GM23248 (cell line): Measurements from ENCODE around the gene FBXW7. TPM values are rescaled to one million over a fixed set of nuclear protein-coding genes. Genes with fewer than 3 reads are reported as not detected.

Experiments used
- DNase-seq: peaks from one replicate; pipeline ENCODE4 v3.0.0-alpha.2; 2015
- H2AFZ ChIP-seq: fragments of 200-600 bp; sonication (generic); 2 replicates; pipeline ENCODE4 v1.6.1; 2016; ENCODE audit warnings: antibody characterized with exemption
- H3F3A ChIP-seq: fragments of 200-600 bp; sonication (generic); 2 replicates; pipeline ENCODE4 v1.6.1; 2016; ENCODE audit warnings: mild to moderate bottlenecking, antibody characterized with exemption, mixed run types; ENCODE audit not compliant: insufficient read depth
- H3K27ac ChIP-seq: fragments of 200-600 bp; sonication (generic); 2 replicates; pipeline ENCODE4 v1.5.1; 2016; ENCODE audit warnings: mild to moderate bottlenecking
- H3K27me3 ChIP-seq: fragments of 200-600 bp; sonication (generic); replicated peaks from 2 replicates; pipeline ENCODE4 v1.6.1; 2016; ENCODE audit warnings: mild to moderate bottlenecking; ENCODE audit not compliant: insufficient read depth
- H3K36me3 ChIP-seq: fragments of 200-600 bp; sonication (generic); 2 replicates; pipeline ENCODE4 v1.6.1; 2016; ENCODE audit warnings: low read depth, mild to moderate bottlenecking
- H3K4me1 ChIP-seq: fragments of 200-600 bp; sonication (generic); 2 replicates; pipeline ENCODE4 v1.6.1; 2016; ENCODE audit warnings: mild to moderate bottlenecking; ENCODE audit not compliant: insufficient read depth
- H3K4me2 ChIP-seq: fragments of 200-600 bp; sonication (generic); one replicate; pipeline ENCODE4 v1.6.1; 2016; ENCODE audit warnings: mild to moderate bottlenecking; ENCODE audit not compliant: unreplicated experiment
- H3K4me3 ChIP-seq: fragments of 200-600 bp; sonication (generic); 2 replicates; pipeline ENCODE4 v1.5.1; 2016; ENCODE audit warnings: mild to moderate bottlenecking
- H3K79me2 ChIP-seq: fragments of 200-600 bp; sonication (generic); 2 replicates; pipeline ENCODE4 v1.6.1; 2016; ENCODE audit warnings: mild to moderate bottlenecking; ENCODE audit not compliant: insufficient read depth
- H3K9ac ChIP-seq: fragments of 200-600 bp; sonication (generic); 2 replicates; pipeline ENCODE4 v1.6.1; 2016; ENCODE audit warnings: mild to moderate bottlenecking
- H3K9me2 ChIP-seq: fragments of 200-600 bp; sonication (generic); 2 replicates; pipeline ENCODE4 v1.6.1; 2016; ENCODE audit warnings: mixed run types, mild to moderate bottlenecking, moderate library complexity; ENCODE audit not compliant: insufficient read depth
- H3K9me3 ChIP-seq: fragments of 200-600 bp; sonication (generic); one replicate; pipeline ENCODE4 v1.6.1; 2017; ENCODE audit warnings: low read depth
- H4K20me1 ChIP-seq: fragments of 200-600 bp; sonication (generic); 2 replicates; pipeline ENCODE4 v1.6.0; 2016; ENCODE audit not compliant: insufficient read depth
- EZH2 ChIP-seq: fragments of 200-600 bp; sonication (generic); IDR thresholded peaks from 2 replicates; pipeline ENCODE4 v1.6.1; 2018; ENCODE audit warnings: antibody characterized with exemption, mild to moderate bottlenecking; ENCODE audit not compliant: insufficient read depth, poor library complexity, severe bottlenecking
- EZH2phosphoT487 ChIP-seq: fragments of 200-600 bp; sonication (generic); IDR thresholded peaks from 2 replicates; pipeline ENCODE4 v1.6.1; 2018; ENCODE audit warnings: antibody characterized with exemption, moderate library complexity, mild to moderate bottlenecking, low read depth; ENCODE audit not compliant: insufficient read depth
- WGBS, 2 experiments: methylation state at CpG; one replicate each; pipeline ENCODE4 v1.1.6; 2015 to 2017; ENCODE audit warnings: low lambda C conversion rate in 2 of 2, low coverage in 1 of 2; ENCODE audit errors: missing lambda C conversion rate in 2 of 2; 5-methylcytosine and 5-hydroxymethylcytosine counted together
- in situ Hi-C: fragments of 300-500 bp; cut with MboI; formaldehyde crosslinking; loops from 2 replicates; pipeline ENCODE4 v1.15.0; 2020
- polyA plus RNA-seq: library from polyadenylated mRNA; unstranded; fragments of >200 nt; fragmentation: Nextera tagmentation; extraction: Ambion mirVana; gene quantifications from 2 replicates; pipeline ENCODE4 v1.2.1, GENCODE V29; 2016
- total RNA-seq: library from RNA; depleted of rRNA; stranded (reverse); fragments of >200 nt; shearing (Covaris generic); gene quantifications from 2 replicates; pipeline ENCODE4 v1.2.3, GENCODE V29; 2014

Gene FBXW7
- total and polyA plus RNA-seq, 2 experiments from 2014 or later, result 8.8 to 29.0 TPM

DNA sequence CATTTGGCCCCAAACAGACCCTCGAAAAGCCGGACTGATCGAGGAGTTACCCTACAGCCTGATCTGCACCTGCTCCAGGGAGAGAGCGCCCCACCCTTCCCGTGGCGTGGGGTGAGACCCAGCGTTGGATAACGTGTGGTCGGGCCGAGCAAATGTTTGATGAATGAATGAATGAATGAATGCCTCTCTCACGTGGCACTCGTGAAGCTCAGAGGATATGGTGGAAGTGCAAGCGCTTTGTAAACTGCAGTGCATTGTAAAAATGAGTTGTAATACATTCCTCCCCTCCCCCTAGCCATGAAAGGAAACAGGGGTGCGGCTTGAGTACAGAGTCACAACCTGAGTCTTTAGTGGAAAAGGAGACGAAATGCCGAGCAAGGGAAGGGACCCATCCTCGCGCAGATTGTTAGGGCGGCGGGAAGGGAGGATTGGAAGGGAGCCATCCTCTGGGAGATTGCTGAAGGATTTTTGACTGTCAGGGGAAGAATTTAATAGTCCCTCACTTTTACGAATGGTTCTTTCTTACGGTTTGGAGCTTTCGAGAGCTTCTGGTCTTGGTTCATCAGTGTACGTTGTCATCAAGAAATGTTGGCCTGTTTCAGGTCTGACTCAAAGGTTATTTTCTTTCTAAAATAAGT is 772 bp upstream of the FBXW7 start:
- no peaks in the 10 kb centered on the region for H3K9me2 ChIP-seq
- H3K27me3 ChIP-seq, result no peaks in the 10 kb centered on the region
- H3F3A ChIP-seq, result peaks cover 10% of the 10 kb centered on the region
- no peaks in the 10 kb centered on the region for H3K9me3 ChIP-seq
- H3K79me2 ChIP-seq, result peaks cover 78% of the 10 kb centered on the region
- H3K4me1 ChIP-seq, result peaks cover 22% of the 10 kb centered on the region
- peak overlapping the region; percentile 94 for H3K27ac ChIP-seq
- no peaks in the 10 kb centered on the region for H3K36me3 ChIP-seq
- H4K20me1 ChIP-seq, result no peaks in the 10 kb centered on the region; the same call in 1 of the 2 replicates
- 1% methylated on average over 24 of the region's 24 CpGs for WGBS, 2 experiments
- H3K4me2 ChIP-seq, result peak overlapping the region; percentile 90
- TF ChIP-seq EZH2phosphoT487 (no peak), EZH2 (no peak)
- in situ Hi-C loops, result no loop called here
- H2AFZ ChIP-seq, result peak overlapping the region; percentile 96
- DNase-seq, result peak; percentile 73
- peak overlapping the region; percentile 97 for H3K9ac ChIP-seq
- H3K4me3 ChIP-seq, result peak overlapping the region; percentile 95

DNA sequence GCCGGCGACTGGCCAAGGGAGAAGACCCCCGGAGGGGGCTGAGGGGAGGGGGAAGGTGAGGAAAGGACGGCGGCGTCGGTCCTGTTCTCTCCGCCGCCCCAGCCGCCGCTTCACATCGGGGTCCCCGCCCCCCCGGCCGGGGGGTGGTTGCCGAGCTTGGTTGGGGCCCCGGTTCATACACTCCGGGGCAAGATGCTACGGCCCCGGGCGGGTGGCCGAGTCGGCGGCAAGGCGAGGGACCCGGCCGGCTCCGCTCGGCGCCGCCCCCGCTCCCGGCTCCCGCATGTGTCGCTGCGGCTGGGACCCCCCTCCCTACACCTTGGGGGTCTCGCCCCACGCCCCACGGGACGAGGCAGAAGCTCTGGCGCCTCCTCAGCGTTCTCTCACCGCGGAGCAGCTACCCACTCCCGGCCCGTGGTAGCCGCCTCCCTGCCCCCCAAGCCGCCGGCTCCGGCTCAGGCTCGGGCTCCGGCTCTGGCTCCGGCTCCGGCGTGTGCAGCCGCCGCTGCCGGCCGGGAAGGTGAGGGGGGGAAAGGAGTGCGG is 461 bp downstream of the FBXW7 start:
- Histone ChIP-seq H3K27me3 (no peaks in the 10 kb centered on the region), H3K4me2 (peak overlapping the region; percentile 97), H2AFZ (peak overlapping the region; percentile 76), H3K27ac (peak overlapping the region; percentile 94), H3K4me3 (peak overlapping the region; percentile 95), H3F3A (peaks cover 10% of the 10 kb centered on the region), H3K4me1 (peaks cover 22% of the 10 kb centered on the region), H3K9ac (peak overlapping the region; percentile 97), H3K36me3 (no peaks in the 10 kb centered on the region), H3K9me3 (no peaks in the 10 kb centered on the region), H3K79me2 (peaks cover 91% of the 10 kb centered on the region), H4K20me1 (no peaks in the 10 kb centered on the region; the same call in 1 of the 2 replicates), H3K9me2 (no peaks in the 10 kb centered on the region)
- WGBS, 2 experiments, result 0 to 1% methylated on average over 15 to 44 of the region's 60 CpGs
- in situ Hi-C loops, result no loop called here
- peak; percentile 45 for DNase-seq
- TF ChIP-seq EZH2 (no peak), EZH2phosphoT487 (no peak)

DNA sequence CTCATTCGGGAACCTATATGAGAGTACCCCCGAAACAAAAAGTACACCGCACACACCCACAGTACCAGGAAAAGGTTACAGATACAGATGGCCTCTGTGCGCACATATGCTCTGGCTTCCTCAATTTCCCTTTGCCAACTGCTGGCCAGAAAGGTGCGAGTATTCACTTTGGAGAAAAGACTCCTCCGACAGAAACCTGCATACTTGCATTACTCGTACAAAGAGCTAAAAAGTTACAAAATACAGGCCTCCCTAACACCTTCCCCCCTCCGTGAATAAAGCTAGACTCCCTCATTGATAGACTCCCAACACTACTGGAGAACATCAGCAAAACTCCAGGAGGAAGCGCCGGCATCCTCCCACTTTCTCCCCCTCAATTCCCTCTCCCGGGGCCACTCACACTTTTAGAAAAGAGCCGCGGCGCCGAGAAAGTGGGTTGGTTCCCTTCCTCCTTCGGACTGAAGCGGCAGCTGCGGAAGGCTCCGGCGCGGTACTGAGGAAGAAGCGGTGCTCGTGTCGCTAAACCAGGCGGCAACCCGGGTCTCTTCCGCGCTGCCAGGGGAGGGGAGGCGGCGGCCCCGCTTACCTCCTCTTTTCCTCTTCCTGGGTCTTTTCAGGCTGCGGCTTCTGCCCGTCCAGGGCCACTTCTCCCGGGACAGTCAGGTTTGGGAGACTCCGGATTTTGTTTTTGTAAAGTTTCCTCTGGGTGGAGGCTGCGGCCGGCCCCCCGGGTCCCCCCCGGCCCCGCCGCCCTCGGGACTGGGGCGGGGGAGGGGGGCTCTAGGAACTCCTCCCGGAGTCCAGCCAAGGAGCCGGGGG is 1.1 kb downstream of the FBXW7 start:
- H3K4me3 ChIP-seq, result peak overlapping the region; percentile 95
- H3K36me3 ChIP-seq, result no peaks in the 10 kb centered on the region
- H3K27me3 ChIP-seq, result no peaks in the 10 kb centered on the region
- DNase-seq, result peak; percentile 71
- peak overlapping the region; percentile 97 for H3K9ac ChIP-seq
- WGBS, 2 experiments, result 1% methylated on average over 34 to 45 of the region's 45 CpGs
- H3K4me1 ChIP-seq, result peaks cover 22% of the 10 kb centered on the region
- H3K27ac ChIP-seq, result peak overlapping the region; percentile 94
- H3F3A ChIP-seq, result peaks cover 10% of the 10 kb centered on the region
- H3K79me2 ChIP-seq, result peaks cover 95% of the 10 kb centered on the region
- TF ChIP-seq EZH2phosphoT487 (no peak), EZH2 (no peak)
- in situ Hi-C loops, result no loop called here
- H3K9me3 ChIP-seq, result no peaks in the 10 kb centered on the region
- H3K4me2 ChIP-seq, result peak overlapping the region; percentile 97
- no peaks in the 10 kb centered on the region; the same call in 1 of the 2 replicates for H4K20me1 ChIP-seq
- H2AFZ ChIP-seq, result peak overlapping the region; percentile 76
- H3K9me2 ChIP-seq, result no peaks in the 10 kb centered on the region

DNA sequence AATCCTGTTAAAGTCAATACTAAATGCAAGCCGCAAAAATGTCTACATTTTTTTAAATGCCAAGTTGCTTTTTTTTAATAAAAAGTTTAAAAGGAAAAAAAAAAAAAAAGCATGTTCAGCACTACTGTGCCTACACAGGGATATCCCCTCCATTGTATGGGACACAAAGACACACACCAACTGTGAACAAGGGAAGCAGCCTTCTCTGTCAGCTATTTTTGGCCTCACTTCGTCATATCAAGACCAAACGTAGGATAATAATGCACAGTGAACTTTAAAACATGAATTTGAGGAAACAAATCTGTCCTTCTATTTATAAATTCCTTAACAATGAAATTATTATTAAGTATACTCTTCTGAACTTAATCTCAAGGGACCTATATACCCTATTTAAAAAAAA is 4.4 kb downstream of the FBXW7 start:
- H3K27me3 ChIP-seq, result no peaks in the 10 kb centered on the region
- no peaks in the 10 kb centered on the region for H3K9me3 ChIP-seq
- no peak for DNase-seq
- peaks cover 14% of the 10 kb centered on the region for H3K4me1 ChIP-seq
- TF ChIP-seq EZH2, result no peak
- TF ChIP-seq EZH2phosphoT487, result no peak
- no peaks in the 10 kb centered on the region for H3K36me3 ChIP-seq
- peaks cover 2% of the 10 kb centered on the region; the same call in 1 of the 2 replicates for H3F3A ChIP-seq
- 91 to 92% methylated on average over 3 of the region's 3 CpGs for WGBS, 2 experiments
- no peak overlapping the region for H3K4me2 ChIP-seq
- no peak overlapping the region for H3K4me3 ChIP-seq
- no peaks in the 10 kb centered on the region; the same call in 1 of the 2 replicates for H4K20me1 ChIP-seq
- in situ Hi-C loops, result no loop called here
- H3K79me2 ChIP-seq, result peaks cover 95% of the 10 kb centered on the region
- H2AFZ ChIP-seq, result no peak overlapping the region
- no peak overlapping the region for H3K9ac ChIP-seq
- no peaks in the 10 kb centered on the region for H3K9me2 ChIP-seq
- no peak overlapping the region for H3K27ac ChIP-seq
